Measurements from ENCODE around the gene NENF. TPM values are rescaled to one million over a fixed set of nuclear protein-coding genes. Genes with fewer than 3 reads are reported as not detected.

The NENF gene
- total and polyA plus RNA-seq, 10 of the 15 experiments (the other 5 are each of a cell fraction or from before 2014, with no cell fraction given): 5.1 to 83.4 (median 42.7) TPM

DNA sequence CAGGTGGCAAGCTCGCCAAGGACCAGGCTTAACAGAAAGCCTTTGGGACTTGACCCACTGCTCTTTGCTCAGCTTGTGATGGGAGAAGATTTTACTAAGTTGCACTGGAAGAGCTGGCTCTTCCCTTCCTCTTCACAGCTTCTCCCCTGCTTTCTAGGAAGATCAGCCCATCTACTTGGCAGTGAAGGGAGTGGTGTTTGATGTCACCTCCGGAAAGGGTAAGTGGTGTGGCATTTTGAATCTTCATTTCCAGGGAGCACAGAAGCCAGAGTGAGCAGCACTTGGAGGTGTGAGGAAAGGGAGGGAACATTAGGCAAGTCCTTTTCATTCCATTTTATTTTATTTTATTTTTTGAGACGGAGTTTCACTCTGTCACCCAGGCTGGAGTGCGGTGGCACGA, 9.7 kb downstream of the NENF start:
- H4K20me1 ChIP-seq (ENCODE audit: control insufficient read depth, insufficient read depth): no peaks in the 10 kb centered on the region
- H3K79me2 ChIP-seq (ENCODE audit: control insufficient read depth, insufficient read depth, low read length): peaks cover 2% of the 10 kb centered on the region; the same call in 1 of the 2 replicates
- H3K4me1 ChIP-seq (ENCODE audit: control insufficient read depth, insufficient read depth, low read length): peaks cover 4% of the 10 kb centered on the region; the same call in 1 of the 2 replicates
- SMC1A ChIA-PET (ENCODE audit: uncharacterized antibody, unreplicated experiment): interaction anchor here (1.4 kb wide), 1 partner anchor 14 kb away, joined by 5 read pairs; no protein-coding TSS in a partner anchor
- no peaks in the 10 kb centered on the region for H3K9me3 ChIP-seq (replicated peaks; ENCODE audit: control insufficient read depth, insufficient read depth, low read length)
- RAD21 ChIA-PET (ENCODE audit: unreplicated experiment): interaction anchor here (1.3 kb wide), 1 partner anchor 13 kb away, joined by 3 read pairs; no protein-coding TSS in a partner anchor
- no peak for TF ChIP-seq ZNF24 (IDR thresholded peaks at IDR 0.05)
- TF ChIP-seq YY1 (IDR thresholded peaks at IDR 0.05; ENCODE audit: low read depth, low read length): no peak
- no peak for TF ChIP-seq TCF12 (IDR thresholded peaks at IDR 0.05; ENCODE audit: low read depth, low read length)
- TF ChIP-seq NFIC (IDR thresholded peaks at IDR 0.05; ENCODE audit: low read depth, low read length): no peak
- TF ChIP-seq RCOR1 (conservative IDR thresholded peaks at IDR 0.05; ENCODE audit: low read depth, low read length): no peak
- no peak for TF ChIP-seq BACH1 (IDR thresholded peaks at IDR 0.05; ENCODE audit: borderline replicate concordance)
- TF ChIP-seq, protein P1, sequence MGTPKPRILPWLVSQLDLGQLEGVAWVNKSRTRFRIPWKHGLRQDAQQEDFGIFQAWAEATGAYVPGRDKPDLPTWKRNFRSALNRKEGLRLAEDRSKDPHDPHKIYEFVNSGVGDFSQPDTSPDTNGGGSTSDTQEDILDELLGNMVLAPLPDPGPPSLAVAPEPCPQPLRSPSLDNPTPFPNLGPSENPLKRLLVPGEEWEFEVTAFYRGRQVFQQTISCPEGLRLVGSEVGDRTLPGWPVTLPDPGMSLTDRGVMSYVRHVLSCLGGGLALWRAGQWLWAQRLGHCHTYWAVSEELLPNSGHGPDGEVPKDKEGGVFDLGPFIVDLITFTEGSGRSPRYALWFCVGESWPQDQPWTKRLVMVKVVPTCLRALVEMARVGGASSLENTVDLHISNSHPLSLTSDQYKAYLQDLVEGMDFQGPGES (IDR thresholded peaks at IDR 0.05): no peak
- no peak for TF ChIP-seq MEF2A (IDR thresholded peaks at IDR 0.05; ENCODE audit: insufficient read depth, low read depth, low read length)
- no peak for TF ChIP-seq BCL11A (IDR thresholded peaks at IDR 0.05; ENCODE audit: low read depth, low read length)
- no peak for TF ChIP-seq HCFC1 (IDR thresholded peaks at IDR 0.05; ENCODE audit: low read length)
- TF ChIP-seq RUNX3 (IDR thresholded peaks at IDR 0.05; ENCODE audit: low read length): no peak
- TF ChIP-seq ZNF384 (IDR thresholded peaks at IDR 0.05; ENCODE audit: borderline replicate concordance, low read depth, low read length): no peak
- no peak for TF ChIP-seq BMI1 (IDR thresholded peaks at IDR 0.05; ENCODE audit: borderline replicate concordance)
- TF ChIP-seq PBX3 (IDR thresholded peaks at IDR 0.05; ENCODE audit: insufficient replicate concordance, low read depth, low read length): no peak
- TF ChIP-seq POLR2AphosphoS2 (IDR thresholded peaks at IDR 0.05; ENCODE audit: low read depth, low read length): no peak
- H3K4me3 ChIP-seq: no peak overlapping the region
- peaks cover 0 to 4% of the 10 kb centered on the region in 2 experiments; a peak in 1 of 4 replicates for H3K36me3 ChIP-seq (ENCODE audit: control insufficient read depth in 2 of 2, insufficient read depth in 2 of 2, low read length in 1 of 2)
- 99% methylated on average over 5 of the region's 5 CpGs for WGBS (ENCODE audit: insufficient coverage, insufficient replicate concordance, low lambda C conversion rate, missing lambda C conversion rate)
- CTCF ChIA-PET: interaction anchor here (3.5 kb wide), 1 partner anchor 13 kb away, joined by 24 read pairs; no protein-coding TSS in a partner anchor
- POLR2A ChIA-PET: no interaction called here
- in situ Hi-C loops (cut with MboI) (no loop called here), intact Hi-C loops (cut with micrococcal nuclease; ENCODE audit: unreplicated experiment) (no loop called here)
- H3K4me2 ChIP-seq (ENCODE audit: control insufficient read depth, insufficient read depth): no peak overlapping the region
- no peak overlapping the region for H2AFZ ChIP-seq (ENCODE audit: control insufficient read depth, low read depth, low read length)
- H3K27me3 ChIP-seq (replicated peaks in 1 of 2; ENCODE audit: control insufficient read depth in 2 of 2, insufficient read depth in 2 of 2, low read length in 1 of 2): no peaks in the 10 kb centered on the region
- no peak overlapping the region for H3K27ac ChIP-seq (ENCODE audit: control insufficient read depth, insufficient read depth)
- FAIRE-seq: no peak
- no peak for DNase-seq (ENCODE audit: low read depth, low spot score)
- BruUV-seq (replicated peaks): no TSS peak
- ATAC-seq: no peak
- no peak overlapping the region for H3K9ac ChIP-seq (ENCODE audit: control insufficient read depth, insufficient read depth, low read length)

Data from GM12878 (cell line).